HFFc6 (cell line): ENCODE data around the gene CDK12. TPM values are rescaled to one million over a fixed set of nuclear protein-coding genes. Genes with fewer than 3 reads are reported as not detected.

ENCODE experiments used
- DNase-seq: peaks from one replicate; pipeline ENCODE4 v3.0.0-alpha.2; 2018
- H3K27ac Mint-ChIP-seq: 2 replicates; pipeline ENCODE4 v1.8.0; 2020; ENCODE audit warnings: mild to moderate bottlenecking, mixed read lengths
- H3K27me3 Mint-ChIP-seq: 2 replicates; pipeline ENCODE4 v1.8.0; 2021; ENCODE audit warnings: mild to moderate bottlenecking, moderate library complexity, mixed read lengths; ENCODE audit not compliant: insufficient read depth
- H3K36me3 Mint-ChIP-seq: 2 replicates; pipeline ENCODE4 v1.8.0; 2021; ENCODE audit warnings: low read depth, mixed read lengths
- H3K4me1 Mint-ChIP-seq: 2 replicates; pipeline ENCODE4 v1.8.0; 2020; ENCODE audit warnings: low read depth, mixed read lengths
- H3K4me3 Mint-ChIP-seq: 2 replicates; pipeline ENCODE4 v1.8.0; 2020; ENCODE audit warnings: mild to moderate bottlenecking, moderate library complexity, mixed read lengths
- H3K9me3 Mint-ChIP-seq: 2 replicates; pipeline ENCODE4 v1.8.0; 2020; ENCODE audit warnings: mild to moderate bottlenecking, mixed read lengths
- CTCF ChIP-seq: fragments of 200-600 bp; sonication (generic); IDR thresholded peaks from 2 replicates; pipeline ENCODE4 v1.5.0; 2021; ENCODE audit warnings: antibody characterized with exemption, mild to moderate bottlenecking
- total RNA-seq, 6 experiments: library from RNA; stranded (reverse); fragmentation: NEBNext Ultra II Directional; extraction: Animal tissue kit (Norgen Biotek cat#: 25700); gene quantifications; 2 replicates in 1 of 6; 3 replicates in 5 of 6; pipeline ENCODE4 v1.2.3, GENCODE V29; 2021

The CDK12 gene
- total RNA-seq, 6 experiments from 2014 or later: 42.2 to 48.5 (median 44.1) TPM

DNA sequence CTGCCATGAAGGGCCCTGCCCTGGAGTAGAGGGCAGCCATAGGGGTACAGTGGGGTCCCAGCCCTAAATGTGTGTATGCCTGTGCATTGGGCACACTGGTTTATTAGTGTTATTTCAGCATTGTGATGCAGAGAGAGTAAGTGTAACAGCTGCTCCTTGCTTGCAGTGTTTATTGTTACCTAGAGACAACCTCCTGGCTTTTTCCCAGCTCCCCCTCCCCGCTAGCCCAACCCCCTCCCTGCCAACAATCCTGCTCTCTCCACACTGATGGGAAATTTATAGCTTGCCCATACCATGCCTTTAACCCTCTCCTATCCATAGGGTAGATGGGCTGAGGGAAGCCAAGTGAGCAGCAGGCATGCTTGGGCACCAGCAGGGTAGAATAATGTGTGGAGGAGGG is 95.1 kb downstream of the CDK12 start:
- Mint-ChIP-seq H3K4me3 (no peak overlapping the region), H3K27ac (no peak overlapping the region), H3K27me3 (no peaks in the 10 kb centered on the region; the same call in 1 of the 2 replicates), H3K36me3 (peaks cover 13% of the 10 kb centered on the region; the same call in 1 of the 2 replicates), H3K9me3 (no peaks in the 10 kb centered on the region), H3K4me1 (peaks cover 27% of the 10 kb centered on the region)
- no peak for TF ChIP-seq CTCF
- DNase-seq: no peak

GRCh38 chr17:39562395-39562794 is 101.1 kb downstream of the CDK12 start:
- H3K27ac Mint-ChIP-seq: no peak overlapping the region
- 0 out of 2 replicates have a peak, but pooled peaks cover 5% of the 10 kb centered on the region for H3K36me3 Mint-ChIP-seq
- H3K4me1 Mint-ChIP-seq: peaks cover 12% of the 10 kb centered on the region
- H3K9me3 Mint-ChIP-seq: no peaks in the 10 kb centered on the region
- no peaks in the 10 kb centered on the region for H3K27me3 Mint-ChIP-seq
- DNase-seq: no peak
- TF ChIP-seq CTCF: no peak
- no peak overlapping the region for H3K4me3 Mint-ChIP-seq

- no peaks in the 10 kb centered on the region for H3K27me3 Mint-ChIP-seq
- no peaks in the 10 kb centered on the region for H3K9me3 Mint-ChIP-seq
- TF ChIP-seq CTCF: no peak
- H3K36me3 Mint-ChIP-seq: 0 out of 2 replicates have a peak, but pooled peaks cover 5% of the 10 kb centered on the region
- H3K4me1 Mint-ChIP-seq: peaks cover 12% of the 10 kb centered on the region
- no peak overlapping the region for H3K4me3 Mint-ChIP-seq
- DNase-seq: no peak
- no peak overlapping the region for H3K27ac Mint-ChIP-seq
Observed at GRCh38 chr17:39562976-39563375, 101.7 kb downstream of the CDK12 start.

DNA sequence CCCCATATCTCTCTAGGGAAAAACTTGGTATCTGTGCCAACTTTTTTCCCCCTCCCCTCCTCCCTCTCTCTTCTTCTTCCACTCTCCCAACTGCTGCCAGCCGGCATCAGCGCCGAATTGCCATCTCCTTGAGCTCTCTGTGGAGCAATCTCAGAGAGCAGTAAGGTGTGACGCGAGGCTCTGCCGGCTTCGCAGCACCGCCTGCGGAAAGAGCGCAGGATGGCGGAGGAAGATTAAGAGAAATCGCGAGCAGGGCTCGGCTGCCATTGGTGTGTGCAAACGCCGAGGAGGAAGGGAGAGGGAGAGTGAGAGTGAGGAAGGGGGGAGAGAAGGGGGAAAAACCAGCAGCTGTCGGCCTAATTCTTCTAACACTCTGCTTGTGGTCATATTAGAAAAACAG is 102.2 kb downstream of the CDK12 start:
- H3K27me3 Mint-ChIP-seq: no peaks in the 10 kb centered on the region
- H3K4me1 Mint-ChIP-seq: peaks cover 12% of the 10 kb centered on the region
- TF ChIP-seq CTCF: no peak
- H3K4me3 Mint-ChIP-seq: no peak overlapping the region
- H3K36me3 Mint-ChIP-seq: 0 out of 2 replicates have a peak, but pooled peaks cover 10% of the 10 kb centered on the region
- no peaks in the 10 kb centered on the region for H3K9me3 Mint-ChIP-seq
- H3K27ac Mint-ChIP-seq: no peak overlapping the region; the same call in 1 of the 2 replicates
- no peak for DNase-seq

DNA sequence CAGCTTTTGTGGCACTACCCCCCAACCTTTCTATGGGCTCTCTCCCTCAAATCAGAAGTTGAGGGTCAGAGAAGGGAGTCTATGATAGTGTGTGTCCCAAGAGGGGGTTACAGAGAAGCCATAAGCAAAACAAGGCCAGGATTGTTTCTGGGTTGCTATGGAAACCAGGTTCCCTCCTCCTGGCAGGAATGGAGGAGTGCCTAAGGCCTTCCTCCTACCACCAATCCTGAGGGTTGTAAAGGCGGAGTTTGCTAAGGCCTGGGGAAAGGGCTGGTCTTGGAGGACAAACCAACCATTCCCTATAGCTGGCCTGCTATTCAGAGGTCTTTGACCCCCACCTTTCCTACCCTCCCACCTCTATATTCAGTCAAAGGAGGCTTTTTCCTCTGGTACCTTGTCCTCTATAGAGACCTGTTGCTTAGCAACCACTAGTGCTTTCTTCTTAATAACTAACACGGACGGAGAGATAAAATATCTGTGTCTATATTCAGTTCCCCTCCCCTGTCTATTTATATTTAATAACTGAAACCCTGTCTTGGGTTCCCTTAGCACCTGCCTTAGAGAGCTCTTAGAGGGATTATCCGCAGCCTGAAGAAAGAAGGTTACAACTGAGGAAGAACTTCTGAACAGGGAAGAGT is 103.0 kb downstream of the CDK12 start:
- Mint-ChIP-seq H3K4me3 (no peak overlapping the region), H3K27me3 (no peaks in the 10 kb centered on the region), H3K4me1 (peaks cover 12% of the 10 kb centered on the region), H3K27ac (peak overlapping the region; percentile 12; the same call in 1 of the 2 replicates), H3K9me3 (no peaks in the 10 kb centered on the region), H3K36me3 (0 out of 2 replicates have a peak, but pooled peaks cover 10% of the 10 kb centered on the region)
- DNase-seq: no peak
- TF ChIP-seq CTCF: no peak
